ENCODE data around the gene TNFRSF1A.

- TF ChIP-seq CTCF (optimal IDR thresholded peaks at IDR 0.05 in 1 of 3, IDR thresholded peaks at IDR 0.05 in 1 of 3, conservative IDR thresholded peaks at IDR 0.05 in 1 of 3; ENCODE audit: extremely low read depth in 1 of 3, insufficient read depth in 2 of 3, low read length in 3 of 3) (no peak), EZH2 (IDR thresholded peaks at IDR 0.05; ENCODE audit: low read length) (no peak)
These were observed 9.4 kb downstream of the TNFRSF1A start for GRCh38 chr12:6332459-6332858.

Measured in keratinocyte (primary cell).